Measurements from ENCODE around the gene ZNF134.

The ZNF134 gene

GRCh38 chr19:57653689-57654088 is 39.6 kb downstream of the ZNF134 start:
- no peak for DNase-seq (ENCODE audit: low spot score)
- no peak for TF ChIP-seq CTCF (IDR thresholded peaks at IDR 0.05; ENCODE audit: extremely low read depth, insufficient read depth, missing control alignments)
- in situ Hi-C loops (cut with MboI; ENCODE audit: low pct_unique_long_range_greater_than_20kb, low sequenced_read_pairs, unreplicated experiment): no loop called here

GRCh38 chr19:57655443-57655842 is 41.4 kb downstream of the ZNF134 start:
- DNase-seq (ENCODE audit: low spot score): no peak
- in situ Hi-C loops (cut with MboI; ENCODE audit: low pct_unique_long_range_greater_than_20kb, low sequenced_read_pairs, unreplicated experiment): no loop called here
- TF ChIP-seq CTCF (IDR thresholded peaks at IDR 0.05; ENCODE audit: extremely low read depth, insufficient read depth, missing control alignments): no peak

GRCh38 chr19:57656346-57656745 is 42.3 kb downstream of the ZNF134 start:
- TF ChIP-seq CTCF (IDR thresholded peaks at IDR 0.05; ENCODE audit: extremely low read depth, insufficient read depth, missing control alignments): no peak

GRCh38 chr19:57664269-57665127 is 50.5 kb downstream of the ZNF134 start:
- DNase-seq (ENCODE audit: low spot score): peak; percentile 42
- in situ Hi-C loops (cut with MboI; ENCODE audit: low pct_unique_long_range_greater_than_20kb, low sequenced_read_pairs, unreplicated experiment): no loop called here
- no peak for TF ChIP-seq CTCF (IDR thresholded peaks at IDR 0.05; ENCODE audit: extremely low read depth, insufficient read depth, missing control alignments)

More at GRCh38 chr19:57656346-57656745, 42.3 kb downstream of the ZNF134 start:
- DNase-seq (ENCODE audit: low spot score): no peak
- in situ Hi-C loops (cut with MboI; ENCODE audit: low pct_unique_long_range_greater_than_20kb, low sequenced_read_pairs, unreplicated experiment): no loop called here

- no peak for DNase-seq (ENCODE audit: low spot score)
- no peak for TF ChIP-seq CTCF (IDR thresholded peaks at IDR 0.05; ENCODE audit: extremely low read depth, insufficient read depth, missing control alignments)
- in situ Hi-C loops (cut with MboI; ENCODE audit: low pct_unique_long_range_greater_than_20kb, low sequenced_read_pairs, unreplicated experiment): no loop called here
These were observed 51.3 kb downstream of the ZNF134 start for GRCh38 chr19:57665261-57665806.

- in situ Hi-C loops (cut with MboI; ENCODE audit: low pct_unique_long_range_greater_than_20kb, low sequenced_read_pairs, unreplicated experiment): no loop called here
- no peak for TF ChIP-seq CTCF (IDR thresholded peaks at IDR 0.05; ENCODE audit: extremely low read depth, insufficient read depth, missing control alignments)
- DNase-seq (ENCODE audit: low spot score): no peak
These were observed 53.2 kb downstream of the ZNF134 start for GRCh38 chr19:57667228-57667627.

Data from GM13977 (cell line).